ENCODE measurements around the gene SLC13A1.

DNA sequence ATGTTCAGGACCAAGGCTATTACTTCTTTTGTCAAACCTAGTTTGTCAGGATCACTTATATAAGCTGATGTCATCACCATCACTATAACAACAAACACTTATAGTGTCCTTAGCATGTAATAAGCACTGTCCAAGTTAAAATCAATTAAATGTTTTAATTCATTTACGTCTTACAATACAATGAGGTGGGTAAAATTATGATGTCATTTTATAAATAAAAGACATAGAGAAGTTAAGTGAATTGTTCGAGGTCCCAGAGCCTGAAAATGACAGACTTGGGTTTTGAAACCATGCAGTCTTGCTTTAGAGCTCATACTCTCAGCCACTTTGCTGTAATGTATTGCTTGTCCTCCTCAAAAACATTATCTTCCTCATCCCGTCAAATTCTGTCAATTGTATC lies 48.3 kb downstream of the SLC13A1 start:
- no peak for TF ChIP-seq IKZF1 (conservative IDR thresholded peaks at IDR 0.05)
- no peak for TF ChIP-seq MAX (IDR thresholded peaks at IDR 0.05; ENCODE audit: low read depth, low read length)

All from GM12878 (cell line).